Measurements from ENCODE around the gene MYO9A. TPM values are rescaled to one million over a fixed set of nuclear protein-coding genes. Genes with fewer than 3 reads are reported as not detected.

Gene MYO9A
- polyA plus RNA-seq, 1 donor, result 30.9 TPM

- DNase-seq (ENCODE audit: low read depth), result no peak
These were observed 264.4 kb downstream of the MYO9A start for GRCh38 chr15:71853543-71853942.

- no peak for DNase-seq (ENCODE audit: low read depth)
These were observed 273.0 kb downstream of the MYO9A start for GRCh38 chr15:71844916-71845315.

- DNase-seq (ENCODE audit: low read depth), result no peak
These were observed 276.4 kb downstream of the MYO9A start for GRCh38 chr15:71841563-71841962.

GRCh38 chr15:71830981-71831380 is 287.0 kb downstream of the MYO9A start:
- no peak for DNase-seq (ENCODE audit: low read depth)

GRCh38 chr15:71826196-71826595 is 291.8 kb downstream of the MYO9A start:
- no peak for DNase-seq (ENCODE audit: low read depth)

- no peak for DNase-seq (ENCODE audit: low read depth)
These were observed 292.8 kb downstream of the MYO9A start for GRCh38 chr15:71825021-71825730.

- no peak for DNase-seq (ENCODE audit: low read depth)
These were observed 294.1 kb downstream of the MYO9A start for GRCh38 chr15:71823801-71824200.

GRCh38 chr15:71822890-71823630 is 294.9 kb downstream of the MYO9A start:
- DNase-seq (ENCODE audit: low read depth), result no peak

- DNase-seq (ENCODE audit: low read depth), result no peak
These were observed 296.3 kb downstream of the MYO9A start for GRCh38 chr15:71821547-71822129.

- DNase-seq (ENCODE audit: low read depth), result no peak
These were observed 297.8 kb downstream of the MYO9A start for GRCh38 chr15:71820127-71820526.

GRCh38 chr15:71817351-71817750 is 300.6 kb downstream of the MYO9A start:
- no peak for DNase-seq (ENCODE audit: low read depth)

- no peak for DNase-seq (ENCODE audit: low read depth)
These were observed 302.6 kb downstream of the MYO9A start for GRCh38 chr15:71815301-71815700.

- no peak for DNase-seq (ENCODE audit: low read depth)
These were observed 304.1 kb downstream of the MYO9A start for GRCh38 chr15:71813723-71814470.

GRCh38 chr15:71812966-71813722 is 304.8 kb downstream of the MYO9A start:
- DNase-seq (ENCODE audit: low read depth), result no peak

GRCh38 chr15:71811752-71812735 is 305.9 kb downstream of the MYO9A start:
- DNase-seq (ENCODE audit: low read depth), result no peak

- no peak for DNase-seq (ENCODE audit: low read depth)
These were observed 306.8 kb downstream of the MYO9A start for GRCh38 chr15:71811036-71811736.

GRCh38 chr15:71810256-71811035 is 307.5 kb downstream of the MYO9A start, which contains the start of gene NR2E3:
TSS of gene NR2E3 (plus strand) at chr15:71810554. CDS start at chr15:71810744, 190 bp downstream.
- no peak for DNase-seq (ENCODE audit: low read depth)

GRCh38 chr15:71809346-71809745 is 308.6 kb downstream of the MYO9A start:
- DNase-seq (ENCODE audit: low read depth), result no peak
